BLaER1 treated with 17β-estradiol and CSF1 and Interleukin-3, amounts not matched to agents 10 nM and 100 nM (cell line): ENCODE measurements around the gene RFTN1.

Experiments
- H3K27ac ChIP-seq, 11 experiments: shearing (Covaris generic); formaldehyde crosslinking; 2 replicates each; pipeline ENCODE4 v1.8.1; 2022
- H3K27me3 ChIP-seq, 11 experiments: shearing (Covaris generic); formaldehyde crosslinking; 2 replicates each; pipeline ENCODE4 v1.8.1; 2022
- H3K36me3 ChIP-seq, 11 experiments: shearing (Covaris generic); formaldehyde crosslinking; 2 replicates each; pipeline ENCODE4 v1.8.1; 2022
- H3K4me1 ChIP-seq, 10 experiments: shearing (Covaris generic); formaldehyde crosslinking; 2 replicates each; pipeline ENCODE4 v1.8.1; 2022
- H3K4me2 ChIP-seq, 11 experiments: shearing (Covaris generic); formaldehyde crosslinking; 2 replicates each; pipeline ENCODE4 v1.8.1; 2022
- H3K4me3 ChIP-seq, 10 experiments: shearing (Covaris generic); formaldehyde crosslinking; 2 replicates each; pipeline ENCODE4 v1.8.1; 2022
- H3K9ac ChIP-seq, 11 experiments: shearing (Covaris generic); formaldehyde crosslinking; 2 replicates each; pipeline ENCODE4 v1.8.1; 2022
- H3K9me3 ChIP-seq, 11 experiments: shearing (Covaris generic); formaldehyde crosslinking; replicated peaks in 1 of 11; 2 replicates each; pipeline ENCODE4 v1.8.1; 2022
- H4K20me1 ChIP-seq, 11 experiments: shearing (Covaris generic); formaldehyde crosslinking; 2 replicates each; pipeline ENCODE4 v1.8.1; 2022
- Cebpa-rat ChIP-seq, 11 experiments: shearing (Covaris generic); IDR thresholded peaks; 2 replicates each; pipeline ENCODE4 v1.8.1; 2022

RFTN1 gene

DNA sequence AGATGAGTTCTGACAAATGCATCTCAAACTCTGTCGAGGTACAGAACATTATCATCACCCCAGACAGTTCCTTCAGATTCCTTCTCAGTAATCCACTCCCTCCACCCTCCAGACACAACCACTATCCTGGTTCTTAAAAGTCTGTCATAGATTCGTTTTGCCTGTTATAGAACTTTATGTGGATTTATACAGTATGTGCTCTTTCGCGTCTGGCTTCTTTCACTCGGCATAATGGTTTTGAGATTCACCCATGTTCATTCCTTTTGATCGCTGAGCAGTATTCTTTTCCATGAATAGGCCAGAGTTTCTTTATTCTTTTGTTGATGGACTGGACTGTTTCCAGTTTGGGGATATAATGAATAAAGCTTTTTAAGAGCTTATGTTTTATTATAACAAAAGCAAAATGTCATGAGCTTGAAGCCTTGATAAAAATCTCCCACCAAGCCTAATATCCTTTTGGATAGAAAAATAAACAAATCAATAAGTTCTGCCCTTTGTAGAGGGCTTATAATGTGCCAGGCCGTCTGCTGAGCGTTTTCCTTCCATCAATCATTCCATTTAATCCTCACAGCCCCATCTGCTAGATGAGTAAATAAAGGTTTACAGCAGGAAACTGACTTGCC lies 21.3 kb upstream of the RFTN1 start:
- H4K20me1 ChIP-seq, result no peaks in the 10 kb centered on the region
- H3K4me3 ChIP-seq, result no peak overlapping the region
- no peaks in the 10 kb centered on the region for H3K27me3 ChIP-seq
- peaks cover 0 to 14% (median 5%) of the 10 kb centered on the region in 10 experiments; a peak in 12 of 20 replicates for H3K4me1 ChIP-seq
- no peak for TF ChIP-seq Cebpa-rat (IDR thresholded peaks at IDR 0.05)
- H3K9me3 ChIP-seq, result no peaks in the 10 kb centered on the region
- H3K36me3 ChIP-seq, result no peaks in the 10 kb centered on the region
- H3K27ac ChIP-seq, result no peak overlapping the region
- no peak overlapping the region for H3K4me2 ChIP-seq
- no peak overlapping the region for H3K9ac ChIP-seq

DNA sequence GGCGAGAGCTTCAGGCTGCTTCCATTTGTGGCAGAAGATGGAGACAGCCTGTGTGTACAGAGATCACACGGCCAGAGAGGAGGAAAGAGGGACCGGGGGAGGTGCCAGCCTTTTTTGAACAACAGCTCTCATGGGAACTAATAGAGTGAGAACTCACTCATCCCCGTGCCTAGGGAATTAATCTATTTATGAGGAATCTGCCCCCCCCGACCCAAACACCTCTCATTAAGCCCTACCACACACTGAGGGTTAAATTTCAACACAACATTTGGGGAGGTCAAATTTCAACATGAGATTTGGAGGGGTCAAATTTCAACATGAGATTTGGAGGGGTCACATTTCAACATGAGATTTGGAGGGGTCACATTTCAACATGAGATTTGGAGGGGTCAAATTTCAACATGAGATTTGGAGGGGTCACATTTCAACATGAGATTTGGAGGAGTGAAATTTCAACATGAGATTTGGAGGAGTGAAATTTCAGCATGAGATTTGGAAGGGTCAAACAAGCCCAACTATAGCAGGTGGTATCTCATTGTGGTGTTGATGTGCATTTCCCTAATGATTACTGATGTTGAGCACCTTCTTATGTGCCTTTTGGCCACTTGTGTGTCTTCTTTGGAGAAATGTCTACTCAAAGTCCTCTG lies 20.6 kb upstream of the RFTN1 start:
- Histone ChIP-seq H3K9me3 (no peaks in the 10 kb centered on the region), H4K20me1 (no peaks in the 10 kb centered on the region), H3K4me2 (peak overlapping the region in 6 of 11 experiments; percentile 21 to 40 (median 35); a peak in 7 of 22 replicates), H3K4me3 (no peak overlapping the region), H3K9ac (no peak overlapping the region), H3K36me3 (no peaks in the 10 kb centered on the region), H3K27me3 (no peaks in the 10 kb centered on the region), H3K4me1 (peaks cover 0 to 14% (median 5%) of the 10 kb centered on the region in 10 experiments; a peak in 12 of 20 replicates), H3K27ac (no peak overlapping the region)
- no peak for TF ChIP-seq Cebpa-rat (IDR thresholded peaks at IDR 0.05)

DNA sequence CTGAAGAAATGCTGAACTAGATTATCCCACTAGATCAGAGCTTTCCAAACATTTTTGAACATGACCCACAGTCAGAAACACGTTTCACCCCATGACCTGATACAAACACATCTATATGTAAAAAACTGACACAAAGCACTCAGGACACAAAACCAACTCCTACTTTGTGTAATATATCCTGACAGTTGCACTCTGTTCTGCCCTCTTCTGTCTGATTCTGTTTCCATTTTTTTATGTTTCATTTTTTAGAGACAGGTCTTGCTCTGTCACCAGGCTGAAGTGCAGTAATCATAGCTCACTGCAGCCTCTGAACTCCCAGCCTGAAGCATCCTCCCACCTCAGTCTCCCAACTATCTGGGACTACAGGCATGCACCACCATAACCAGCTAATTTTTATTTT lies 15.8 kb upstream of the RFTN1 start:
- no peak overlapping the region for H3K4me3 ChIP-seq
- no peak overlapping the region for H3K9ac ChIP-seq
- H3K36me3 ChIP-seq, result no peaks in the 10 kb centered on the region
- no peak overlapping the region for H3K4me2 ChIP-seq
- no peaks in the 10 kb centered on the region for H3K27me3 ChIP-seq
- no peak overlapping the region for H3K27ac ChIP-seq
- TF ChIP-seq Cebpa-rat (IDR thresholded peaks at IDR 0.05), result no peak
- H3K4me1 ChIP-seq, result peaks cover 0 to 14% (median 5%) of the 10 kb centered on the region in 10 experiments; a peak in 13 of 20 replicates
- peaks cover 5 to 12% (median 10%) of the 10 kb centered on the region in 11 experiments; a peak in 21 of 22 replicates for H3K9me3 ChIP-seq
- no peaks in the 10 kb centered on the region for H4K20me1 ChIP-seq

DNA sequence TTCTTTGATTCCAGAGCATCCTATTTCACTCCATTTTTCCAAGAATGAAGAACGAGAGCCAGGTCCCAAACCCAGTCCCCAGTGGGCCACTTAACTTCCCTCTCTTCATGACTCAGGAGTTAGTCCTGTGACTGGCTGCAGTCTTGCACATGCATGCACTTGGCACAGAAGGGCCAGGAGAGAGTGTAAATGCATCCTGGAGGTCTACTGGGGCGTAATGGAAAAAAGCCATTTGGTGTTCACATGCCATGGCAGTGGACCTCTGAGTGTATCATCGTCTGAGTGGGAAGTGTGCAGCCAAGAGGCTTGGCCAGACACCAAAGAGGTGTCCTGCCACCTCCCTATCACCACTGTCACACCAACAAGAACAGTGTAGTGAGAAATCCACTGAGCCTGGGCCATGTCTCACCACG lies 15.1 kb upstream of the RFTN1 start:
- Histone ChIP-seq H3K4me2 (no peak overlapping the region; a peak in 1 of 22 replicates), H3K27me3 (no peaks in the 10 kb centered on the region), H3K9ac (no peak overlapping the region), H3K36me3 (no peaks in the 10 kb centered on the region), H4K20me1 (no peaks in the 10 kb centered on the region), H3K4me1 (peaks cover 5 to 11% (median 7%) of the 10 kb centered on the region in 10 experiments; a peak in 18 of 20 replicates), H3K27ac (no peak overlapping the region), H3K4me3 (no peak overlapping the region), H3K9me3 (peaks cover 10 to 19% (median 15%) of the 10 kb centered on the region in 11 experiments; a peak in 21 of 22 replicates)
- TF ChIP-seq Cebpa-rat (IDR thresholded peaks at IDR 0.05), result no peak

DNA sequence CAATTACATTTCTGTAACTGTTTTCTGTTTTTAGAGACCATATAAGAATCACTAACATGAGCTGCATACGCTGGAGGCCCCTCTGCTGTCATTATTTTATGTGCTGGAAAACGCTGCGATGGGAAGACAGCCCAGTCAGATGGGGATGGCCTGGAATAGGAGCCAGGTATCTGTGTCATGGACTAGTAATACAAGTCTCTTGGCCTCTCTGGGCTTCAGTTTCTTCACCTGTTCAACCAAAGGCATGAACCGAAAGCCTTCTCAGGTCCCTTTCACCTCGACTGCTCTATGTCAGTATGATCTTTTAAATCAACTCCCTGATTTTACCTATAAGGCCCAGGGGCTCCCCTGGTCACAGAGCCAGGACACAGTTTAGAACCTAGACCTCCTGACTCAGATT lies 14.6 kb upstream of the RFTN1 start:
- H3K9ac ChIP-seq, result no peak overlapping the region
- no peak overlapping the region for H3K4me2 ChIP-seq
- no peak for TF ChIP-seq Cebpa-rat (IDR thresholded peaks at IDR 0.05)
- H3K9me3 ChIP-seq, result peaks cover 10 to 20% (median 17%) of the 10 kb centered on the region in 11 experiments
- H3K36me3 ChIP-seq, result no peaks in the 10 kb centered on the region
- H3K27me3 ChIP-seq, result no peaks in the 10 kb centered on the region
- H3K4me3 ChIP-seq, result no peak overlapping the region
- H3K4me1 ChIP-seq, result peaks cover 5 to 16% (median 6%) of the 10 kb centered on the region in 10 experiments; a peak in 19 of 20 replicates
- no peaks in the 10 kb centered on the region for H4K20me1 ChIP-seq
- no peak overlapping the region for H3K27ac ChIP-seq

DNA sequence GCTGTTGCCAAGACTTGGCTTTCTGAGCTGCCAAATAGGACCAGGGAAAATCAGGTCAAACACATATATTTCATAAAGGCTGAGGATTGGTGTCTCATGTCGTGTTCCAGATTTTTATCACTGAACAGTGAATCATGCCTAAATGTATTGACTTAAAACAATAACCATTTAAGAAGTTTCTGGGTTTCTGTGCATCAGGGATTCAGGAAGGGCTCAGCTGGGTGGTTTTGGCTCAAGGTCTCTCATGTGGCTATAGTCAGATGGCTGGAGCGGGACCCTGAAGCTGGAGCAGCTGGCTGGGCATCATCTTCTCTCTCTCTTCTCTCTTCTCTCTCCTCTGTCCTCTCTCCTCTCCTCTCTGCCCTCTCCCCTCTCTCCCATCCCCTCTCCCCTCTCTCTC lies 10.7 kb upstream of the RFTN1 start:
- Histone ChIP-seq H3K4me2 (peak overlapping the region in 4 of 11 experiments; percentile 3 to 87 (median 70); a peak in 6 of 22 replicates), H3K4me1 (peaks cover 17 to 54% (median 29%) of the 10 kb centered on the region in 10 experiments), H3K9me3 (peaks cover 10 to 30% (median 21%) of the 10 kb centered on the region in 11 experiments), H3K36me3 (no peaks in the 10 kb centered on the region), H3K27ac (peak overlapping the region in 2 of 11 experiments; percentile 34 to 44; a peak in 2 of 22 replicates), H3K27me3 (no peaks in the 10 kb centered on the region), H3K9ac (no peak overlapping the region; a peak in 1 of 22 replicates), H3K4me3 (no peak overlapping the region), H4K20me1 (no peaks in the 10 kb centered on the region)
- no peak for TF ChIP-seq Cebpa-rat (IDR thresholded peaks at IDR 0.05)

DNA sequence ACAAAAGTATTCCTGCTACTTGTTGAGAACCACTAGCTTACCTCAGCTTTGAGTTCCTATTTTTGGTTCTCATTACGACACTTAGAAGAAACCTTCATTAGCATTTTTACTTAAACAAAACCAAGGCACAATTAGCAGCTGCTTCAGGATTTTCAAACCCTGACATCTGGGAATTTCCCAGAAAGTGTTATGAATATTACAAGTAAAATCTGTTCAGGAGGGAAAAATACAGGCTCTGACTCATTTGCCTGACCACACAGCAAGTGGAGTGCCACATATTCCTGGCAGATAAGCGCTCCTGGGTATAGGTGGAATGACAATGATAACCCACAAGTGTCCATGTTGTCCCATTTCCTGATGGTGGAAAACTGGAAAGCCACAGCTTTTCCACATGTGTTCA lies 10.3 kb upstream of the RFTN1 start:
- Histone ChIP-seq H3K4me3 (no peak overlapping the region), H3K9me3 (peaks cover 10 to 30% (median 21%) of the 10 kb centered on the region in 11 experiments), H3K27me3 (no peaks in the 10 kb centered on the region), H3K4me2 (peak overlapping the region in 4 of 11 experiments; percentile 3 to 87 (median 70); a peak in 7 of 22 replicates), H3K9ac (no peak overlapping the region; a peak in 1 of 22 replicates), H3K27ac (peak overlapping the region in 2 of 11 experiments; percentile 34 to 44; a peak in 2 of 22 replicates), H4K20me1 (no peaks in the 10 kb centered on the region), H3K36me3 (no peaks in the 10 kb centered on the region), H3K4me1 (peaks cover 17 to 57% (median 29%) of the 10 kb centered on the region in 10 experiments)
- TF ChIP-seq Cebpa-rat (IDR thresholded peaks at IDR 0.05), result no peak

DNA sequence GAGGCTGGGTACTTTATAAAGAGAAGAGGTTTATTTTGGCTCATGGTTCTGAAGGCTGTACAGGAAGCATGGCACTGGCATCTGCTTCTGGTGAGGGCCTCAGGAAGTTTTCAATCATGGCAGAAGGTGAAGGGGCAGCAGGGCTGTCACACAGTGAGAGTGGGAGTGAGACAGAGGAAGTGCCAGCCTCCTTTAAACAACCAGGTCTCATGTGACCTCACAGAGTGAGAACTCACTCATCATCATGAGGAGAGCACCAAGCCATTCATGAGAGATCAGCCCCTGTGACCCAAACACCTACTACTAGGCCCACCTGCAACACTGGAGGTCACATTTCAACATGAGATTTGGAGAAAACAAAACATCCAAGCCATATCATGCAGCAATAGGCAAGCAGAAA lies 9.3 kb upstream of the RFTN1 start:
- TF ChIP-seq Cebpa-rat (IDR thresholded peaks at IDR 0.05), result no peak
- Histone ChIP-seq H3K4me1 (peaks cover 17 to 58% (median 29%) of the 10 kb centered on the region in 10 experiments), H3K4me2 (peak overlapping the region in 6 of 11 experiments; percentile 4 to 87 (median 38); a peak in 7 of 22 replicates)

More for the DNA sequence above, 9.3 kb upstream of the RFTN1 start:
- no peaks in the 10 kb centered on the region for H3K36me3 ChIP-seq
- peaks cover 10 to 30% (median 21%) of the 10 kb centered on the region in 11 experiments for H3K9me3 ChIP-seq
- no peak overlapping the region for H3K4me3 ChIP-seq
- H3K27me3 ChIP-seq, result no peaks in the 10 kb centered on the region
- no peaks in the 10 kb centered on the region for H4K20me1 ChIP-seq
- peak overlapping the region in 2 of 11 experiments; percentile 34 to 44; a peak in 4 of 22 replicates for H3K27ac ChIP-seq
- H3K9ac ChIP-seq, result no peak overlapping the region; a peak in 1 of 22 replicates
